Fibroblast of skin of left quadriceps (primary cell): ENCODE results near the gene ARVCF.
A peak's percentile ranks its signal among the peaks of the same experiment; 100 is the strongest.

Experiments used
- DNase-seq, 2 experiments: peaks; one replicate each; pipeline ENCODE4 v3.0.0-alpha.2; 2013; ENCODE audit warnings: low read depth in 2 of 2

Gene ARVCF

DNA sequence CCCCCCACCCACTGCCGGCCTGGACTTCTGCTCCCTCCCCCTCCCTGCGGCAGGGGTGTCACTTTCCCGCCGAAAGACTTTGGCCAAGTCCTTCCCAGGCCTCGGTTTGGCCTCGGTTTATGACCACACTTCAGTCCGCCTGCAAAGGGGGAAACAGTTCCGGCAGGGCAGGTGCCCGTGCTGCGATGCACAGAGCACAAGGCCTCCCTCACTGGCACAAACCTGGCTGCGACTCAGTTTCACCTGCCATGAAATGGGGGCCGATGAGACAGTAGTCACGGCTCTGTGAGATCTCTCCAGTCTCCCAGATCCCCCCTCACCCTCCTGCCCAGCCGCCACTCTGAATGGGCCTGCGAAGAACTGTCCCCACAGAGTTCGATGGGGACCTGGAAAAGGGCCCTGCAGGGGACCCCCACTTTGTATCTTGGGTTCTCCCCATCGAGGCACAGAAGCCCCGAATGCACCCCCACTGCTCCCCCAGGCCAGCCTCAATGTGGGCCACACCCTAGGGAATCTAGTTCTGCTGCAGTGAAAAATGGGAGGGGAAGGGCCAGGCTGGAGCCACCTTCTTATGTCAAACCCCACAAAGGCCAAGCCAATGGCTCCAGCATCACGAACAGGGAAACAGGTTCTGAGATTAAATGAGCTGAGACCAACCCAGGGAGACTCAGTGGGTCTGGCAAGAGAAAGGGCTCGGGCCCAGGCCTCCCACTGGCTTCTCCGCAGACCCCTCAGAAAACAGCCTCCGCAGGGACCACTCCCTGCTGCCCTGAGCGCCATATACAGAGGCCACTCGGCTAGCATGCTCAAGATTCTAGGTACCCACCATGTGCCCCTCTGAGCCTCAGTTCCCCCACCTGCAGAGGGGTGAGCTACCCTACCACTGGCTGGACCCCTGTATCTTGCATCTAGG is 29.0 kb downstream of the ARVCF start:
- no peak for DNase-seq

DNA sequence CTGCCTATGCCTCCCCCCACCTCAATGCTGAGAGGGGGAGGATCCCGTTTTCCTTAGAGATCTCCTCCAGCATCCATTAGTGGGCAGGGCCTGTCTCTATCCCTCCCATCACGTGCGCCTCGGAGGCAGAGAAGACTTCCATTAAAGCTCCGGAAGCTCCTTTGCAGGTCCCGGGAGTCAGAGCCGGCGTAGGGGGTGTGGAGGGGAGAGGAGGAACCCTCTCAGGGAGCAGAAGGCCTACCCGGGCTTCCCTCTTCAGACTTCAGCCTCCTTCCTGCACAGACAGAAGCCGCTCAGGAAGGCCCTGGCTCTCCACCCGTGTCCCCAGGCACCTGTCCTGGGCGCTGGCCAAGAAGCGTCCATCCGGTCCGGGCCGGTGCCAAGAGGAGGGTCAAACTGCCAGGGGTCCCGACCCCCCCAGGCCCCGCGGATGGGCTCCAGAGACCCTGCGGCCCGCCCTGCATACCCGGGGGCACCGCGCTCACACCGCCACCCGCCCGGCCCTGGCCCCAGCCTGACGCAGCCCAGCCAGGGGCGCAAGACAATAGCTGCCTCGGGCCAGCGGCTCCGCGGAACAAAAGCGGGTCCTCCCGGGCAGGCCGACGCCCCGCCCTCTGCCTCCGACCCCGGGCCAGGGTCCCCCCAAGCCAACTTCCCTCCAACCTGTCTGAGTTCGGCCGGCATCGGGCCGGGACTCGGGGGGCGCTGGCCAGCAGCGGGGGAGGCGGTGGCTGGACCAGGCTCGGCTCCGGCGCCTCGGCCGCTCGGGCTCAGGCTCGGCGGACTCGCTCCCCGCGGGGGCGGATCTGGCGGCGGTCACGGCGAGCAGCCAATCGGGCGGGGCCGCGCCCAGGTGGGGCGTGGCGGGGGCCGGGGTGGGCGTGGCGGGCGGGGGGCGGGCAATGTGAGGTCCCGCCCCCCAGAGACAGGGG is 29.9 kb downstream of the ARVCF start:
- DNase-seq: peak in 1 of 2 experiments; percentile 28

DNA sequence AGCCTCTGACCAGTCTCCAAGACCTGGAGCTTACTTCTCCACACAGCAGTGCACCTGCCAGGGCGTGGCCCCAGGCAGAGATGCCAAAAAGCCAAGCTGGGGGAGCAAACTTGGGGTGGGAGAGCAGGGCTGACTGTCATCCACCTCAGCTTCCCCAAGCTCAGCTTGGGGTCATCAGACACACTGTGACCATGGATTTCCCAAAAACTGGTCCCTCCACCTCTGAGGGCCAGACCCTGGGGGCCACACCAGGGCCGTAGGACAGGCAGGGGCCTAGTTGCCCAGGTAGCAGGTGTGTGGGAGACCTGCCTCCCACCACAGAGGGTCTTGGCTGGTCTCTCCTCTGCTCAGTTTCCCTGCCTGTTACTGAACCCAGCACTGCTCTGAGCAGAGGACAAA is 30.6 kb downstream of the ARVCF start:
- DNase-seq: no peak

DNA sequence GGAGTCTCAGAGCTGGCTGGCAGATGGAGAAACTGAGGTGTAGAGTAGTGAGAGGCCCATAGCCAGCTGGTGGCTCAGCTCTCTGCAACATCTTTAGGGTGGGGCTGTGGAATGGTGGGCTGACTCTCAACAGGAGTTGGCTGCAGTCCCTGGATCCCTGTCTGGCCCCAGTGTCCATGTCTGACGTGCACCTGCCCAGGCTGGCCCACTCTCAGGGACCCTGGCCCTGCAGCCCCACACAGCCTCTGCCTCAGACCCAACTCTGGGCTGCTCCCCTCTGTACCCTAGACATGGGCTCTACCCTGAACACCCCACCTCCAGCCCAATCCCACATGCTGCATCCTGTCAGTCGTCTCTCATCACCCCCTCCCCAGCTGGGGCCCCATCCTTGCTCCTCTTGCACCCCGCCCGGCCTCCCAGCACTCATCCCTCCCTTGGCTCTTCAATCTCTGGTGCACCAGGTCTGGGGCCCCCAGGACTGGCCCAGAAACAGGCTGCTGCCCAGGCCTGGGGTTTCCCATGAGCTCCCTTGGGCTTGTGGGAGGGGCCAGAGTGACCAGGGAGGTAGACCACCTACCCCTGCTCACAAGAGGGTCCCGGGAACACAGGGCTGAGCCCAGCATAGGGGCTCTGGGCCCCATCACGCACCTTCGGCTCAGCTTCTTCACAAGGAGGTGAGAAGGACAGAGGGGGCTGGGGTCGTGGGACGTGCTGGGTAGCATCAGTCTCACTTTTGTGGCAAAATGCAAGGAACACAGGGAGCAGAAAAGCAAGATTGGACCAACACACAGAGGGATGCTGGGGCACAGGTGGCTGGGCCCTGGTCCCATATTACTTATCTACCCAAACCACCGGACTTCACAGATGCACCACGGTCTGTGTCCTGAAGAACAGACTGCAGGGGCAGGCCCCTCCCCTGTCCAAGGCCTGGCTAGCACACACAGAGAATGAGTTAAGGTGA is 31.5 kb downstream of the ARVCF start:
- DNase-seq: no peak

DNA sequence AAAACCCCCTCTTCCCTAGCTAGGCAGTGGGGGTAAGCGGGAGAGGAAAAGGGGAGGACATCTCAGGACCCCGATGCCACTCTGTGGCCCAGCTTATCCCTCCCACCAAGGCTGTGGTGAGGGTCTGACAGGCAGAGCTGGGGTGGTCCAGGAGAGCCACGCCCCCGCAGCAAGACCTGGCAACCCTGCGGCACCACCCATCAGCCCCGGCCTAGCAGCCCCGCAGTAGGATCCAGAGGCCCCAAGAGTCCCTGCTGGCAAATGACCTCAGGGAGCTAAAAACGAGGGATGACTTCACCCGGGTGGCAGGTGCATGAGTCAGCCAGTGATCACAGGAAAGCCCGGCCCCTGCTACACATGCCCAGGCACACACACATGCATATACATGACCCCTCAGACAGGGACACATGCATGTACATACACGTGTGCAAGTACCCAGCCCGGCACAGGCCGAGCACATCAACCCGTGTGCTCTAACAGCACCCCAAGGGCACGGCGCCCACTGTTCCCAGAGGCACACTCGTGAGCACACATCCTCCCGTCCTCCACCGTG is 32.3 kb downstream of the ARVCF start:
- no peak for DNase-seq

DNA sequence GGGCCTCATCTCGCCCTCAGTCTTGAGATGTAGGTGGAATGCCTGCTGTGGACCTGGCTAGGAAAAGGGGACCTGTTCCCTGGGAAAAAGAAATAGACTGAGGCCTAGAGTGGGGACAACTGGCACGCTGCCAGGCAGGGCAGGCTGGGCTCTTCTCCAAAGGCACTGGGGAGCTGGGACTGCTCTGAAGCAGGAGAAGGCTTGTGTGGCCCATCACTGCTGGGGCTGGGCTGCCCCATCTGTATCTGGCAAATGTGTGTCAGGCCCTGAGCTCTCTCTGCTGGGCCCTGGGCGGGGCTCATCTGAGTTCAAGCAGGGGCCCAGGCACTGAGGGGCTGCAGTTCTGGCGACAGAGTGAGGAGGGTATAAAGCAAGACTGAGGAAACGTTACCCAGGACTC is 32.9 kb downstream of the ARVCF start:
- no peak for DNase-seq

DNA sequence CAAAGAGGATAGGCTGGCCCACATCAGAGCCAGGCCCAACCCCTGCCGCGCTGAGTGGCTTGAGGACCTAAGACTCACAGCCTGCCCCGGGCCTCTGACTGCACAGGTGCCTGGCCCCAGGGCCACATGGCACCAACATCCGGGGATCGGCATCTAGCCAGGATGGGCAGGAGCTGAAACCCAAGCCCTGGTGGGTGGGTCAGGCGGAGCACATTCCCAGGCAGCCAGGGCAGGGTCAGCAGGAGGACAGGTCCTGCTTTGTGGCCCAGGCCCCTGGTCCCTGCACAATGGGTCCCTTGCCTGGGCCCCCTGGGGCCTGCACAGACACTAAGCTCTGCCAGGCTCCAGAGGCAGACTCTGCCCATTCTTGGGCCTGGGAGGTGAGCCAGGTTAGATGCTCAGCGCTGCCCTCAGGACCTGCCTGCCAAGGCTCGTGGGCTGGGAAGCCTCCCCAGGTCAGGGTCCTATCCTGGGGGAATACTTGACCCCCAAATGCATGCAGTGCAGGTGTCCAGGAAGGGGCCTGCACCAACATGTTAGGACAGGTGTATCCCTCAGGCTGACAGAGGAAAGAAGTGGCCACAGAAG is 33.5 kb downstream of the ARVCF start:
- no peak for DNase-seq

DNA sequence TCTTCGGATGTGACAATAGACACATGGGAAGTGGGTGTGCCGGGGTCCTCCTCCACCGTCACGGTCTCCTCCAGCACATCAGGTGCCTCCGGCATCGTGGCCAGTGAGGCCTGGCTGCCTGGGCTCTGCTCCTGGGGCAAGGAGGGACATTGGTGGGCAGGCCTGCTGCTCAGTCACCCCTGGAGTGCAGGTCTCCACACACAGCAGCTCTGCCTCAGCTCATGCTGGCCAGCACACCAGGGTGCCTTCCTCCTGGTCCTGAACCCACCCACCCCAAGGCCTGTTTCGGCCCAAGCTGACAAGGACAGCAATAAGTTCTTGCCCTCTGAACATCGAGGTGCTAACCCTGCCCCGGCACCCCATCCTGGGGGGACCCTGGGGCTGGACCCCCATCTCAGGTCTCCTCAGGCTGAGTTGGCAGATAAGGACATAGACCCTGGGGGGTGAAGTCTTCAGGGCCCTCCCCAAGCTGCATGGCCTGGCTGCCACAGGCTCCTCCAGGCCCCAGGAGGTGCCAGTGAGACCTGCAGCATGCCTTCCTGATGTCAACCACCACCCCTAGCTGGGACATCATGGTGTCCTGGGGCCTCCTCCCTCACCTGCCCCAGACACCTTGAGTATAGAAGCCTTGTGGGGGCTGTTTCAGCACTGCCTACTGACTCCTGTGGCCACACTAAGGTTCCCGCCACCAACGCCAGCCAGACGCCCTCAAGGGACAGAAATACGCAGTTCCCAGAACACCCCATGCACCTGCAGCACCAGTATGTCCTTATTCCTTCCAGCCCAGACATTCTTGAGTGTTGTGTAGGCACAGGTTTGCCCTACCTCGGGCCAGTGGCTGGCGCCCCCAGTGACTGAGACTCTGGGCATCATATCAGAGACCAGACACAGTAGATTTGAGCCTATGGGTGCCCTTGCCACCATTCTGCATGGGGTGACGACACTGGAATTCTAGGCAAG is 34.4 kb downstream of the ARVCF start:
- DNase-seq: no peak

DNA sequence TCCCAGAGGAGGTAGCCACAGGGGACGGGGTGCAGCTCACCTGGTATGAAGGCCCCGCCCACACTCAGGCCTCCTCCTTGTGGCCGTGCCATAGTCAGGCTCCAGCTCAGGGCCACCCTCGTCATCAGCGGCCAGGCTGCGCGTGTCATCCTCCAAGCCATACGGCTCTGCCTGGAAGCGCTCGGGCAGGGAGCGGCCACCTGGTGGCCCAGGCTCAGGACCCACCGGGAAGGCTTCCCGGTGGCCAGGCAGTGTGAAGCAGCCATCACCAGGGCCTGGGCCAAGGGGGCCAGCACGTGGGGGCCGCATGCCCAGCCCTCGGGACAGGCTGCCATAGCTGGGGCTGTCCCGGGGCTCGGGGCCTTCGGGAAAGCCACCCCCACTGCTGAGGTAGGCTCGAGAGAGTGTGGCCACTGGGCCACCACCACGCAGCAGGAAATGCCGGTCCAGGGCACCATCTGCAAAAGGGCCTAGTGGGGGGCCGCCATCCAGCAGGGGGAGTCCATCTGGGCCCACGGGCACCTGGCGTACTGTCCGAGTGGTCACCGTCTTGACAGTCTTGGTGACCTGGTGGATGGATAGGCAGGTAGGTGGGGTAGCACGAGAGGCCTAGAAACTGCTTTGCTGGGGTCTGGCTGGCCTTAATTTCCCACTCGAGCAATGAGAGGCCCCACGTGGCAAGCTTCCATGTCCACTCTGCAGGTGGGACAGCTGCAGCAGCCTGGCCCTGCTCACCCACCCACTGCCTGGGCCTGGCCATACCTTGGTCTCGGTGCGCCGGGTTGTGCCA is 35.3 kb downstream of the ARVCF start:
- no peak for DNase-seq

DNA sequence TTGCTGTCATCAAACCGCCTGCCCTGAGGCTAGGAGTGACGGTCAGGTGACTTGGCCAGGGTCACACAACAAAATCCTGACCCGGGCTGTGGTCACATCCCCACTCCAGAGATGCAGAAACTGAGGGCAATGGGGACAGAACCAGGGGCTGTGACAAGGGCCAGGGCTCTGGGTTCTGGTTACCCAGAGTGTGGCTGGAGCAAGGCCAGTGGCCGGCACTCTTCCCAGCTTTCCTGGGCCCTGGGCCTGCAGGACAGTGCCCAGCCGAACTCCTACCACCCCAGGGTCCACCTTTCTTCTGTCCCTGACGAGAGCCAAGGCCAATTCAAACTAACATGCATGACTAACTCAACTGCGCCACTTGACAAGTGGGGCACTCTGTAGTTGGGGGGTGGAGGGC is 35.9 kb downstream of the ARVCF start:
- DNase-seq: no peak

DNA sequence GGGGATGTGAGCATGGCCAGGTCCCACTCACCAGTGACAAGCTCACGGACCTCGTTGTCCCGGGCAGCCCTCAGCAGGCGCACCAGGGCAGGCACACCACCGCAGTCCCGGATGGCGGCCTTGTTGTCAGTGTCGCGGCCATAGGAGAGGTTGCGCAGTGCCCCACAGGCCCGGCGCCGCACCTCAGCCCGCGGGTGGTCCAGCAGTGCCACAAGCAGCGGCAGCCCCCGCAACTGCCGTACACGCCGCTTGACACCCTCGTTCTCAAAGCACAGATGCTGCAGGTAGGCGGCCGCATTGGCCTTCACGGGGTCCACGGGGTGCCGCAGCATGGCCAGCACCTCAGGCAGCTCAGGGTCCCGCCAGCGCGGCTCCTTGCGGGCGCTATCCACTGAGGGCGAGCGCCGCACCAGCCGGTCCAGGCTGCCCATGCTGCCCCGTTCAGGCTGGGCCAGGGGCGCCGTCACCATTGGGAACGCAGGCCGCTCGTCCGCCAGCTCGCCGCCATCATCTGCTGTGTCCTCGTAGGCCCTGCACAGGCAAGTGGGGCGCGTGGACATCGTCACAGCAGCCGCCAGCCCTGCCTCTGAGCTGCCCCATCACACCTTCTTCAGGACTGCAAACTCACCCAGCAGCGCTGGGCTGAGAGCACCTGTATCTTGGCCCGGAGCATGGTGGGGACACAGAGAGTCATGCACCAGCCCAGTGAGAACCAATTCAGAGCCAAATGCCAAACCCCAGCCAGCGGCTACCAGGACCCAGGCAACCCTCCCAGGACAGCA is 36.7 kb downstream of the ARVCF start:
- no peak for DNase-seq

DNA sequence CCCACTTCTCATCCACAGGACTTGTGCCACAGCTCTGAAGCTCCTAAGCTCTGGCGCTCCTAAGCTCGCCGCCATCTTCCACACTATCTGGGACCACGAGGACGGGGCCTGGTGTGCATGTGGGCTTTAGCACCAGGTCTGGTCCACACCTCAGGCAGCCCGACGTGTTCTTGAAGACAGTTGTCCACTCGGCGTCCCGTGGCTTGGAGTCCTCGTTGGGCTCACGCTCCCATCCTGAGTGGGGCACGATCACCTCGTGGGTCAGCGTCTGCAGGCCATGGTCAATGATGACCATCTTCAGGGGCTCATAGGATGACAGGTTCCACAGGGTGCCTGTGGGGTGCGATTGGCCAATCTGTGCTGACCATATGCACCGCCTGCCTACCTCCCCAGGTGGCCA is 37.9 kb downstream of the ARVCF start:
- DNase-seq: no peak

DNA sequence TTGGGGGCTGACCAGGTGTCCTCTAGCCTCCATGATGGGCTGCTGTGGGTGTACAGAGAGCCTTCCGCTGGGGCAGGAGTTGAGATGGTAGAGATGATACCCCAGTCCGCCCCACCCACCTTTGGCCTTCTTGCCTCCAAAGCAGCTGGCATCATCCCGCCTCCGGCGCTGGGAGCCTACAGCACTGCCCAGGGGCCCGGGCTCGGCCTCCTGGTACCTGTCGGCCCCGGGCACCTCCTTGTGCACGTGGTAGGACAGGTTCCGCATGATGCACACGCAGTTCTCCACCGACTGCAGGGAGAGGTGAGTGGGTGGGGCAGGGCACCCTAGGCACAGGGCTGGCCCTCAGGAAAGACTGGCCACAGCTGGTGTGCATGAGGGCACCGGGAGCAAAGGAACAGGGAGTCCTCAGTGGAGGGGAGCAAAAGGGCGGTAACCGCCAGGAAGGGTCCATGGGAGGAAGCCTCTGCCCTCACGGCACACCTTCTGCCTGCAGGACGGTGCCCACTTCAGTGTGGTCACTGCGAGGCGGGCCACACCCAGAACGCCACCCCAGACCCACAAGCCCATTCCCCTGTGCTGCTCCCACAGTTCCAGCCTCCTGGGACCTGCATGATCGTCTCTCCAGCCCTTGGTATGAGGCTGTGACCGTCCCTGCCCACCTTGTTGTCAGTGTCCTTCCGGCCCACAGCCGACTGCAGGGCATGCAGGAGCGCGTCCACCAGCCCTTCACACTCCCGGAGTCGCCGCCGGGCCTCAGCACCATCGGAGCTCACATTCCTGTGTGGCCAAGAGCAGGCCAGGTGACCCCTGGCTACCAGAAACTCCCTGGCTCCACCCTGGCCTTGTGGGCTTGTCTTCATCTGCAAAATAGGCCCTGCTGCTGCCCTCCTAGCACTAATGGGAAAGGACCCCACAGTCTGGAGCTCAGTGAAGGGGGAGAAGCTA is 39.1 kb downstream of the ARVCF start:
- DNase-seq: no peak

DNA sequence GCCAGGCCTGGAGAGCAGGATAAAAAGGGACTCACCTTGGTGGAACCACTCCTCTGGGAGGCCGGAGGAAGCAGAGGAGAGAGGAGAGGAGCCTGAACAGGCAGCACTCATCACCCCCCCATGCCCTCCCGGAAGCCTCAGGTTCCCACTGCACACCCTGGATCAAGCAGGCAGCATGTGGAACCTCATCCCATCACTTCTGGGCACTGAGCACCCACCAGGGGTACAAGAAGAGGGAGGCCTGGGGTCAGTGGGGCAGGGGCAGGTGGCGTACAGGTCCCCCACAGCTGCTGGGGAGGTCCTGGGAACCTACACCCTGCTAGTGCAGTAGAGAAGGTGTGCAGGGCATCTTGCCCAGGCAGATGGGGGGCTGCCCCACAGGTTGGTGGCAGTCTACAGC is 40.0 kb downstream of the ARVCF start:
- DNase-seq: no peak

DNA sequence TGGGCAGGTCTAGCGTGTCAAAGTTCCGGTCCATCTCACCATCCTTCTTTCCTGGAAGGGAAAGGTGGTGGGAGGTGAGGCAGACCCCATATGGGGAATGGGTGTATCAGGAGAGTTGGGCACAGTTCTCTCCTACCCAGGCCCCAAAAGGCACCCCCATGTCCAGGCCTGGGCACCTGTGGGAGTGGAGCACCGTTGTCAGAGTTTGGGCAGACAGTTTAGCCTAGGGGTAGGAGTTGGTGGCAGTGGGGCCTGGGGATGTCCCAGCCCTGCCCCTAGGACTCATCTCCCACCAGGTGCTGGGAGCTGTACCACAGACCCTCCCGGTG is 41.0 kb downstream of the ARVCF start:
- DNase-seq: no peak

DNA sequence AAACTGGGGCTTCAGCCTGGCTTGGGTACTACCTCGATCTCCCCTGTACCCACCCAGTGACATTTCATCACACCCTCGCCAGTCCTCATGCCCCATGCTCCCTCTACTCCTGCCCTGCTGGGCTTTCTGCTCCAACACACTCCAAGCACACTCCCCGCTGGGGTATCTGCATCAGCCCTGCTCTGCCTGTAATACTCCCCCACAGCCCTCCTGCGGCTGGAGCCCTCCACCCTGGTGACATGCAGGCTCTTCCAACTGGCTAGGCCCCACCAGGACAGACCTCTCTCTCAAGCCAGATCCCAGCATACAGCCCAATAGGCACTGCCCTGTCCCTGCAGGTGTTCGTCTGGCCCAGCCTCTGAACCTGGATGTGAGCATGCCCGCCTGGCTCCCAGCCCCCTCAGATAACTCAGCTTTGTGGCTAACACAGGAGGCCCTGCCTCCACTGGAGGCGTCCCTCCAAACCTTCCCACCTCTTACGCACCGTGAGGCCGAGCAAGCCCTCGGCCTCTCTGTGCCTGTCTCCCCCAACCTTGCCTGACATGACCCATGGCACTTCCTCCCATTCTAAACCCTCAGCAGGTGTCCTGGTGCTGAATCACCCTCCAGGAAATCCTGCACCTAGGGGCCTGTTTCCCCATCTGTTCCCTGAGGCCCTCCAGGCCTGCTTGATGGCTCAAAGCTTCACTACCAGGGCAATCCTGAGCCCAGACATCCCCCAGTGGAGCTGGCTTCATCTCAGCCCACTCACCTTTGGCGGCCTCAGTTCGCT is 41.5 kb downstream of the ARVCF start:
- DNase-seq: no peak
